Central memory CD4-positive, alpha-beta T cell (primary cell): ENCODE measurements around the gene CEP95.
A peak's percentile ranks its signal among the peaks of the same experiment; 100 is the strongest.
"Not testable (repeated sequence)": the region's sequence is repeated elsewhere in the genome, so short reads cannot be mapped to it uniquely, and the experiment has no call there.

Experiments used
- DNase-seq: peaks from one replicate; pipeline ENCODE4 v3.0.0; 2022
- total RNA-seq, 3 experiments: gene quantifications; one replicate each; lab custom pipeline; 2026; lab: John Stamatoyannopoulos, UW

Gene CEP95
- 48.1 to 163 (median 82.3) reads per million in 3 experiments for total RNA-seq

GRCh38 chr17:64506576-64507412 lies at the start of gene CEP95:
Gene CEP95 (plus strand): TSS chr17:64506977. CDS start chr17:64507098, 121 bp downstream.
- no peak for DNase-seq

GRCh38 chr17:64457156-64457555 lies 49.6 kb upstream of the CEP95 start:
- DNase-seq = no peak

GRCh38 chr17:64458756-64459155 lies 48.0 kb upstream of the CEP95 start:
- no peak for DNase-seq

- no peak for DNase-seq
These were observed 47.5 kb upstream of the CEP95 start for GRCh38 chr17:64459284-64459747.

GRCh38 chr17:64459818-64460217 lies 47.0 kb upstream of the CEP95 start:
- not testable (repeated sequence) for DNase-seq

- DNase-seq = no peak
These were observed 45.8 kb upstream of the CEP95 start for GRCh38 chr17:64460955-64461354.

GRCh38 chr17:64461788-64462187 lies 45.0 kb upstream of the CEP95 start:
- DNase-seq = no peak

- no peak for DNase-seq
These were observed 40.6 kb upstream of the CEP95 start for GRCh38 chr17:64466019-64466735.

GRCh38 chr17:64466834-64467233 lies 39.9 kb upstream of the CEP95 start:
- DNase-seq = not testable (repeated sequence)

- DNase-seq = no peak
These were observed 36.2 kb upstream of the CEP95 start for GRCh38 chr17:64470625-64471024.

GRCh38 chr17:64471440-64471839 lies 35.3 kb upstream of the CEP95 start:
- DNase-seq = no peak

- no peak for DNase-seq
These were observed 34.2 kb upstream of the CEP95 start for GRCh38 chr17:64472564-64472963.

GRCh38 chr17:64477849-64478248 lies 28.9 kb upstream of the CEP95 start:
- DNase-seq = no peak

GRCh38 chr17:64480951-64481350 lies 25.8 kb upstream of the CEP95 start:
- no peak for DNase-seq

- no peak for DNase-seq
These were observed 22.4 kb upstream of the CEP95 start for GRCh38 chr17:64484380-64484779.

GRCh38 chr17:64488301-64488700 lies 18.5 kb upstream of the CEP95 start:
- no peak for DNase-seq

- peak; percentile 32 for DNase-seq
These were observed 15.5 kb upstream of the CEP95 start for GRCh38 chr17:64491034-64491860.

- DNase-seq = no peak
These were observed 14.8 kb upstream of the CEP95 start for GRCh38 chr17:64491994-64492393.

GRCh38 chr17:64492481-64493109 lies 14.2 kb upstream of the CEP95 start:
- peak; percentile 51 for DNase-seq

GRCh38 chr17:64494121-64494520 lies 12.7 kb upstream of the CEP95 start:
- no peak for DNase-seq

- not testable (repeated sequence) for DNase-seq
These were observed 11.5 kb upstream of the CEP95 start for GRCh38 chr17:64495300-64495699.

- no peak for DNase-seq
These were observed 10.4 kb upstream of the CEP95 start for GRCh38 chr17:64496348-64496785.
